KBM-7 (cell line): Measurements from ENCODE around the gene MAPRE2.
"Not testable (repeated sequence)": the region's sequence is repeated elsewhere in the genome, so short reads cannot be mapped to it uniquely, and the experiment has no call there.

Experiments used
- DNase-seq: peaks from one replicate; pipeline ENCODE4 v3.0.0-alpha.2; 2015
- in situ Hi-C: fragments of 300-500 bp; cut with MboI; formaldehyde crosslinking; loops from 2 replicates; pipeline ENCODE4 v1.14.3; 2020; ENCODE audit warnings: low sequenced_read_pairs, low pct_unique_long_range_greater_than_20kb, mixed read lengths

Gene MAPRE2

GRCh38 chr18:35134791-35135531 is 93.7 kb downstream of the MAPRE2 start:
- no peak for DNase-seq
- in situ Hi-C loops: loop anchor here (25.0 kb wide), 1 partner anchor 123 kb away; no protein-coding TSS in a partner anchor

GRCh38 chr18:35136248-35136647 is 95.0 kb downstream of the MAPRE2 start:
- in situ Hi-C loops: loop anchor here (25.0 kb wide), 1 partner anchor 124 kb away; no protein-coding TSS in a partner anchor
- DNase-seq: no peak

GRCh38 chr18:35136885-35137284 is 95.7 kb downstream of the MAPRE2 start:
- in situ Hi-C loops: loop anchor here (25.0 kb wide), 1 partner anchor 125 kb away; no protein-coding TSS in a partner anchor
- no peak for DNase-seq

- in situ Hi-C loops: loop anchor here (25.0 kb wide), 1 partner anchor 125 kb away; no protein-coding TSS in a partner anchor
- no peak for DNase-seq
These were observed 96.4 kb downstream of the MAPRE2 start for GRCh38 chr18:35137632-35138031.

- in situ Hi-C loops: loop anchor here (25.0 kb wide), 1 partner anchor 126 kb away; no protein-coding TSS in a partner anchor
- no peak for DNase-seq
These were observed 97.6 kb downstream of the MAPRE2 start for GRCh38 chr18:35138773-35139172.

GRCh38 chr18:35139517-35139916 is 98.3 kb downstream of the MAPRE2 start:
- DNase-seq: no peak
- in situ Hi-C loops: loop anchor here (25.0 kb wide), 1 partner anchor 127 kb away; no protein-coding TSS in a partner anchor

GRCh38 chr18:35141077-35141476 is 99.9 kb downstream of the MAPRE2 start:
- no peak for DNase-seq
- in situ Hi-C loops: loop anchor here (25.0 kb wide), 1 partner anchor 129 kb away; no protein-coding TSS in a partner anchor

GRCh38 chr18:35141567-35142274 is 100.5 kb downstream of the MAPRE2 start:
- in situ Hi-C loops: loop anchor here (25.0 kb wide), 1 partner anchor 129 kb away; no protein-coding TSS in a partner anchor
- DNase-seq: no peak

- in situ Hi-C loops: loop anchor here (25.0 kb wide), 1 partner anchor 130 kb away; no protein-coding TSS in a partner anchor
These were observed 101.0 kb downstream of the MAPRE2 start for GRCh38 chr18:35142275-35142615.

GRCh38 chr18:35143622-35144596 is 102.7 kb downstream of the MAPRE2 start:
- in situ Hi-C loops: loop anchor here (25.0 kb wide), 1 partner anchor 132 kb away; no protein-coding TSS in a partner anchor
- DNase-seq: peak; percentile 66

More at GRCh38 chr18:35142275-35142615, 101.0 kb downstream of the MAPRE2 start:
- no peak for DNase-seq

- no peak for DNase-seq
- in situ Hi-C loops: loop anchor here (25.0 kb wide), 1 partner anchor 132 kb away; no protein-coding TSS in a partner anchor
These were observed 103.5 kb downstream of the MAPRE2 start for GRCh38 chr18:35144698-35145097.

GRCh38 chr18:35150195-35150594 is 109.0 kb downstream of the MAPRE2 start:
- in situ Hi-C loops, DNase-seq: not testable (repeated sequence)

GRCh38 chr18:35153609-35154272 is 112.5 kb downstream of the MAPRE2 start:
- peak; percentile 91 for DNase-seq
- in situ Hi-C loops: no loop called here

GRCh38 chr18:35155398-35156117 is 114.3 kb downstream of the MAPRE2 start:
- in situ Hi-C loops: no loop called here
- no peak for DNase-seq

GRCh38 chr18:35157181-35157580 is 116.0 kb downstream of the MAPRE2 start:
- no peak for DNase-seq
- in situ Hi-C loops: no loop called here

GRCh38 chr18:35158728-35159450 is 117.7 kb downstream of the MAPRE2 start:
- DNase-seq: peak; percentile 96

GRCh38 chr18:35159782-35160181 is 118.6 kb downstream of the MAPRE2 start:
- in situ Hi-C loops: no loop called here
- no peak for DNase-seq

More at GRCh38 chr18:35158728-35159450, 117.7 kb downstream of the MAPRE2 start:
- in situ Hi-C loops: no loop called here
